DMS79 (cell line): ENCODE results near the gene FAM20A.

Source experiments
- DNase-seq: peaks from one replicate; lab custom pipeline; 2025; lab: John Stamatoyannopoulos, UW

Gene FAM20A

DNA sequence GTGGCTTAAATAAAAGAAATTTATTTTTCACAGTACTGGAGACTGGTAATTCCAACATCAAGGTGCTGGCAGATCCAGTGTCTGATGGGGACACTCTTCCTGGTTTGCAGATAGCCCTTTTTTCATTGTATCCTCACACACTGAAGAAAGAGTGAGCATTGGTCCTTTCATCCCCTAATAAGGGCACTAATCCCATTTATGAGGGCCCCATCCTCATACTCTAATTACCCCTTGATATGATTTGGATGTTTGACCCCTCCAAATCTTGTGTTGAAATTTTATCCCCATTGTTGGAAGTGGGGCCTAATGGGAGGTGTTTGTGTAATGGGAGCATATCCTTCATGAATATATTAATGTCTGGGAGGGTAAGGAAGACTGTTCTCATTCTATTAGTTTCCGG, 9.4 kb upstream of the FAM20A start:
- DNase-seq: no peak

DNA sequence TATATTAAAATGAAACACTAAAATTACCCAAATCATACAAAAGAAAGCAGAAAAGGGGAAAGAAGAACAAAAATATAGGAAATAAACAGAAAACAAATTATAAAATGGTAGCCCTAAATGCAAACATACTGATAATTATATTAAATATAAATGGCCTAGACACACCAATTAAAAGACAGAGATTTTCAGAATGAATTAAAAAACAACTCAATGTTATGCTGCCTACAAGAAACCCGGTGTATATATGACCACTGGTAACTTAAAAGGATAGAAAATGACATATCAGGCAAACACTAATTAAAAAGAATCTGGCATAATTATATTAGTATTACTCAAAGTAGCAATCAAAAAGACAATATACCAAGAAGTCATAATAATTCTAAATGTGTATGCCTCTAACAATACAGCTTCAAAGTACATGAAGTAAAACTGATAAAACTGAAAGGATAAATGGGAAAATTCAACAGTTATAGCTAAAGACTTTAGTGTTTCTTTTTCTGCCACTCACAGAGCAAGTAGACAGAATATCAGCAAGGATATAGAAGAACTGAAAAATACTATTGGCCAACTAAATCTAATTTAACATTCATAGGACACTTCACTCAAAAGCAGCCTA, 7.5 kb upstream of the FAM20A start:
- DNase-seq: no peak

DNA sequence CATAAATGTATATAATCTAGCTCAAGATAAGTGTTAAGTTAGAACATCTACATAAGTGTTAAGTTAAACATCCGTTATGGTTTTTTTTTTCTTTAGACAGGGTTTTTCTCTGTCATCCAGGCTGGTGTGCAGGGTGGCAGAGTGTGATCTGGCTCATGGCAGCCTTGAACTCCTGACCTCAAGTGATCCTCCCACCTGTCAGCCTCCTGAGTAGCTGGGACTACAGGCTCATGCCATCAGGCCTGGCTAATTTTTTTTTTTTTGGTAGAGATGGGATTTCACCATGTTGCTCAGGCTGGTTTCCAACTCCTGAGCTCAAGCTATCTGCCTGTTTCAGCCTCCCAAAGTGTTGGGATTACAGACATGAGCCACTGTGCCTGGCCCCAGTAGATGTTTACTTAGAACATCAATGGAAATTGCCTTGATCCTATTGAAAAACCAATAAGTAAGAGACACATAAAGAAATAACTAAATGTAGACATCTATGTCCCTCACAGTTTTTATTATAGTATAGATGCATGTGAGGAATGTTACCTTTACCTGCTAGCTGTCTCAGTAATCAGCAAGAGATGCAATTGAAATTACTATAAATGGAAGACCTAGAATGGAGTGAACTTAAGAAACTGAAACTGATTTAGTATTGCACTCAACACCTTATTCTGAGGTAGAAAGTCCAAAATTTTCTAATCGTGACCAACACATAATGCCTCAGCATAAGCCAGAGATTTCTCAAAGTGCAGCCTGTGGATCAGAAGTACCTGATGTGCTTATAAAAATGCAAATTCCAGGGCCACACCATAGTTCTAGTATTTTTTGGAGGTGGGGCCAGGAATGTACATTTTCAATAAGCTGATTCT, 5.5 kb upstream of the FAM20A start:
- DNase-seq: no peak

DNA sequence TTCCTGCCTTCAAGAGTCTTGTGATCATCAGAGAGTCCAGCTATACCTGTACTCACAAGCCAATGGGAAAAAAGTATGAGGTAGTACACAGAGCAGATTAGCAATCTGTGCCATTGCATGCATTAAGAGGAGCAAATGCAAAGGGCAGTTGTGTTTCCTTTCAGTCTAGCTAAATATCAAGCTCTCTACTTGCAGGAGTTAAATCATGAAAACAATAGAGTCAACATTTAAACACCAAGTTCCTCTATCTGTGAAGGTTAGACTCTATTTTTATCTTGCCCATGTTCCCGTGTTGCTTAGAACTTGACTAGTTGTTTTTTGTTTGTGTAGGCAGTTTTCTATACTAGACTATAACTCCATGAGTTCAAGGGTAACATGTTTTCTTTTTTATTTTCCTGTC, 4.7 kb upstream of the FAM20A start:
- DNase-seq: no peak

DNA sequence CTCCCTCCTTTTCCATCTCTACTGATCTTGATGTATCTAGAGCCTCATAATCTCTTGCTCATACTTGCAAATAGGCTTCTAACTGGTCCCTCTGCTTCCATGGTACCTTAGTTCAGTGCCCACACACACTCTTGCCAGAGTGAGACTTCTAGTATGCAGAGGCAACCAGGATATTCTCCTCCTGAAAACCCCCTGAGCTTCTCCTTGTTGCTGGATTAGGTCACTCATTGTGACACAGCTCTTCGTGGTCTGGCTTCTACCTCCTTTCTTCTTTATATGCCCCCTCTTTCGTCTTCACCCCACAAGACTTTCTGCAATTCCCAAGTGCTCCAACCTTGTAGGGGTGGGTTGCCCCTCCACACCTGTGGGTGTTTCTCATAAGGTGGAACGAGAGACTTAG, 2.5 kb upstream of the FAM20A start:
- no peak for DNase-seq

DNA sequence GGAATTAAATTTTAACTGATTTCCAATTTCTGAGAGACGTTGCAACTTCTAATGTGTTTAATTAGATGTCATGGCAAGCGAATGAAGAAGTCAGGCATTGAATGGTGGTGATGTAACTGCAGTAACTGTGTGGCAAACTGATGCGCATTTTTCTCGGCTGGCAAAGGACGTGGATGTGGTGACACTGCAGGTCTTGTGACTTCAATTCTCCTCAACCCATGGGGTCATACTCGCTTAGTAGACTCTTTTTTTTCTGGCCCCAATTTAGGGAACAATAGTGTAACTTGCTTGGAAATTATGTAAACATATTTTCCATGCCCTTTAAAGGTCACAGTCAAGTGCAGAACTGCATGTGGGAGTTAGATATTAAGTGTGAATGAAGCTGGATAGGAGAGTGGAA, 1.9 kb upstream of the FAM20A start:
- DNase-seq: no peak

DNA sequence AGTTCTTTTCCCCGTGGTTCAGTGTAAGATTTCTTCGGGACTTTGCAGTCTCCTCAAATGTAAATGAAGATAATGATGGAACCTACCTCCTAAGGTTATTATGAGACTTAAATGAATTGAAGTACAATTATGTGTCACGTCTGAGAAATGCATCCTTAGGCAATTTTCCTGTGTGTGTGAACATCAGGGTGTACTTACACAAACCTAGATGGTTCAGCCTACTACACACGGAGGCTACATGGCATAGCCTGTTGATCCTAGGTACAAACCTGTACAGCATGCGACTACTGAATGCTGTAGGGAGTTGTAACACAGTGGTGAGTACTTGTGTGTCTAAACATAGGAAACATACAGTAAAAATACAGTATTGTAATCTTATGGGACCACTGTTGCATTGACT, 1.1 kb upstream of the FAM20A start:
- no peak for DNase-seq

DNA sequence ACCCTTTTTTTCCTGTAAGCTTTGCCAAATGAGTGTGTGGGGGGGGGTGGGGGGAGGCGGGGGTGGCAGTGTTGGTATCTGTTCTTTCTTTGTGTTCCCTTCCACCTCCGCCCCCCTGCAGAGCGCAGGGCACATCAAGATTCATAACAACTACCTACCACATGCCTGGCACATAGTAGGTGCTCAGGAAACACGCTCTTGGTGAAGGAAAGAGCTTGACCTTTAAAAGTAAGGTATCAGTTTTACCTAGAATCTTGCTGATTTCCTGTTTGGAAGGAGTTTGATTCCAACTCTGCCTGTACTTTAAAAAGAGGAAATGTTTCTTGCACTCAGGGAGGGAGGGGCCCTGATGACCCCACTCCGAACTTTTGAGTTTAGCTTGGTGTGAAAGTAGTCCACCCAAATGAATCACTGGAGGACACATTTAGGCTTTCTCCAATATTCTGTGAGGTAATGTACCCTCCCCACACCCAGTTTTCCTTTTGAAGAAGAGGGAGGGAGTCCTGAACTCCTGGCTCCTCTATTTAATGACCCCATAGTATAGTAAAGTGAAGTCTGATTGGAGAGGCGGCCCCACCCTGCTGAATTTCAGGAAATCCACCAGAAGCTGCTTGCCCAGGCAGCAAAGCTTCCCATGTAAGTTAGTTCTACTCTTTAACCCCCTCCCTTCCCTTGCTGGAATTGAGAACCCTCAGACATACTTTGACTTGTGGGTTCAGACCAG, 560 bp upstream of the FAM20A start:
- no peak for DNase-seq

DNA sequence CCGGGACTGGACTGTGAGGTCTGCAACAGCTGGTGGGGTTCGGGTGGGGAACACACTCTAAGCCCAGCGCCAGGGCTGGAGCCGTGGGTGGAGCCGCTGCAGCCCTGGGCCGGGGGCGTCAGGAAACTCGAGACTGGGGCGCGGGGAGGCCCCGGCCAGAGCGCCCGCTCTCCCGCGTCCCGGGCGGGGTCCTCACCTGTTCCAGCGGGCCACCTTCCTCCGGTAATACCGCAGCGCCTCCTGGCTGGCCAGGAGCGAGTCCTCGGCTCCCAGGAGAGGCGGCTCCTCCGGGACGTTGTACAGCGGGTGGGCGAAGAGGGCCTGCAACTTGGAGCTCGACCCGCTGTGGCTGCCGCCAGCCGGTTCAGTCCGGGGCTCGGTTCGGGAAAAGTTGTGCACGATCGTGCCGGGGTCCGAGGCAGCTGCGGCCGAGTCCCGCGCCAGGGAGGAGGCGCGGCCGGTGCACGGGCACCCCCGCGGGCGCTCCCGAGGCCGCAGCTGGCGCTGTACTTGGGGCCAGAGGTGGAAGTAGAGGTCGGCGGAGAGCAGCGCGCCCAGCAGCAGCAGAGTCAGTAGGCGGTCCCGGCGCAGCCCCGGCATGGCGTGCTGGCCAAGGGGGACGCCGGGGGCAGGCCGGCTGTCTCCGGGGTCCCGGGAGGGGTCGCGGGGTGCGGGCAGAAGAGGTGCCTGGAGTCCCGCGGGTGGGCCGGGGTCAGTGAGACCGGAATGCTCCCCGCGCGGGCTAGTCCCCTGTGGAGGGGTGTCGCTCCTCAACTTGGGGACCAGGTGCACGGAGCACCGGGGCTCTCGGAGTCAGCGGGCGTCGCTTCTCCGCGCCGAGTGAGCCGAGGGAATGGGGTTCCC, 868 bp downstream of the FAM20A start:
- no peak for DNase-seq

DNA sequence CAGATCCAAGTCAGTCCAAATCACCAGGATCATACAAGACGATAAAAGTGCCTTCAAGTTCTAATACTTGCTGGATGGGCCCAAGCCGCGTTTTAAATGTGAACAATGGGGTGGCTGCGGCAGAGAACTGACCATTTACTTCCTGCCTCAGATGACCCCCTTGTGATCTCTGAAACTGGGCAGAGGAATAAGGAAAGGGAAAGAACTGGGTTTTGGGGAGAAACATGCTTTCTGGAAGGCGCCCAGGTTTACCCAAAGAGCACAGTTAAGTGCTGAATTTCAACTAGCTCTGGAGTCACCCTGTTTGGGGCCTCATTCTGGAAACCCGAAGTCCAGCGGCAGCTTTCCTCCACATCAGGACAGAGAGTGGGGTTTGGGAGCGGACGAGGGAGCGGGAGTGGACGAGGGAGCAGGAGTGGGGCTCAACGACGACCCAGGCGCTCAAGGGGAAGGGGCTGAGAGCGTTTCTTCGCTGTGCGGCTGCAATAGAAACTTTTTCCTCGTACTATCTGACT, 1.6 kb downstream of the FAM20A start:
- DNase-seq: no peak

DNA sequence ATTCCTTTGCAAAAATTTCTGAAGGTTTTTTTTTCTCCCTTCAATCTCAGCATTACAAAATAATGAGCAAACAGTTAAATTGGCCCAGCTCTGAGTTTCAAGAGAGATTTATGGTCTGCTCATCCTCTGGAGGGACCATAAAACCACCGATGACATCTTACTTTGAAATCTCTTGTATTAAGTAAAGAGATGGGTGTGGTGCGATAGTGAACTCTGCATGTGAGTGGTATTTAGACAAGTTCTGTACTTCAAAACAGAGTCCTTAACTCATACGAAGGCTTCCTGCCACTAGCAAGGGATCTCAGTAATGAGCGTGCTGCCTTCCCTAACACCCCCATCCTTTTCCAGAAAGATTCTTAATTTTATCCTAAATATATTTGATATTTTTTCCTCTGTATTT, 2.1 kb downstream of the FAM20A start:
- DNase-seq: no peak

DNA sequence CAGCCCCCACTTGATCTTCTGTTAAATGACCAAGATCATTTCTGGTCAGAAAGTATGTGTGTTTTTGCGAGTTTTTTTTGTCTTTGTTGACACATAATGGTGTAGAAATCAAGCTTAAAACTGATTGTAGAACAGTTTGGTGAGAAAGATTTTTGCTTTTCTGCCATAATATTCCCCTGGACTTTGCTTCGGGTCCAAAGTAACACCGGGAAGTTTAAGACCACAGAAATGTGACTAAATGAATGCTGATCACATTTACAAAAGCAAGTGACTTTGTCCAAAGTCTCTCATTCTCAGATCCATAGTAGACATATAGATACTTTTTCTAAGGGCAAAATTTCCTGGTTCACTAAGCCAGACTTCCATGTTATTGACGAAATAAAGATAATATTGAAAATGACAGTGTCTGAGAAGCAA, 2.6 kb downstream of the FAM20A start:
- DNase-seq: no peak

DNA sequence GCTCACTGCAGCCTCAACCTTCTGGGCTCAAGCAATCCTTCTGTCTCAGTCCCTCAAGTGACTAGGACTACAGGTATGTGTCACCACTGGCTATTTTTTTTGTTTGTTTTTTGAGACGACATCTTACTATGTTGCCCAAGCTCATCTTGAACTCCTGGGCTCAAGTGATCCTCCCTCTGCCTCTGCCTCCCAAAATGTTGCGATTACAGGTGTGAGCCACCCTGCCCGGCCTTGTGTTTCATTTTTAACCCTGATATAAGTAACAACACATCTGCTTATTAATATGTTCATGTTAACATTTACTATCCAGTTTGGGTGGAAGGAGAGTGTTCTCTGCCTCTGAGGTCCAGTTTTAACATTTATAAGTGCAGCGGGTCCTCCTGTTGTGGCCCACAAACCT, 3.1 kb downstream of the FAM20A start:
- DNase-seq: no peak

DNA sequence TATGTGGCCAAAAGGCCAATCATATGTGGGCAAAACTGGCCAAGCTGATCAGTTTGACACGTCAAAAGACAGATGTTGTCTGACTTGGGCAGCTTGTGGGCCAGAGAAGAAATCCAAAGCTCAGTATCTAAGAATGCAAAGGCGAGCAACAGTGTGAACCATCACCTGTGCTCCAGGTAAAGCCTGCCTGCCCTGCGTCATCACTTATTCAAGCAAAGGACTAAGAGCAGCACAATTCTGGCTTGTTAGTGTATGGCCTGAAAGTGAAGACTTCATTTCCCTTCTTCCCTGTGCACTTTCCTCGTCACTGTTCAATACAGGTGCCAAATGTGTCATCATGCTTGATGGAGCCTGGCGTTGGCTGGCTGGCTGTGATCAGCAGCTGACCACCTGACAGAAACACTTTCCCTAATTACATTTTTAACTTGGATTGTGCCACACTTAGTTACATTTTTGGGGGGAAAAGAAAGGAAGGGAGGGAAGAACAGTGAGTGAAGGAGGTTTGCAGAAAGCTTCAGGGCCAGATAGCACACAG, 4.7 kb downstream of the FAM20A start:
- no peak for DNase-seq

DNA sequence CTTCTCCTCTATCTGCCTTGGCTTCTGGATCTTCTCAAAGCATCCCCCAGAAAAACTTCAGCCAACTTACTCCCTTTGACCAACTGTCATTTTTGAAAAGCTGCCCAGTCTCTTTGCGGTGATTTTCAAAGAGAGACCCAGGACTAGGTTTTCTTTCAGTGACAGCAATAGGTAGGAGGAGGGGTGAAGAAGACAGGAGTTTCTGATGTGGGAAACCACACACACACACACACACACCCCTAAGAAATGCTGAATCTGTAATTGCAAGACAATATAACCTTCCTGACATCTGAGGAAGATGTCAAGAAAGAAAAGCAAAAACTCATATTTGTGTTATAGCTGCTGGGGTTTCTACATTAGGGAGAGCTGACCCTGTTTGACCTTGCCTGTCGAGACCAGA, 5.2 kb downstream of the FAM20A start:
- DNase-seq: no peak

DNA sequence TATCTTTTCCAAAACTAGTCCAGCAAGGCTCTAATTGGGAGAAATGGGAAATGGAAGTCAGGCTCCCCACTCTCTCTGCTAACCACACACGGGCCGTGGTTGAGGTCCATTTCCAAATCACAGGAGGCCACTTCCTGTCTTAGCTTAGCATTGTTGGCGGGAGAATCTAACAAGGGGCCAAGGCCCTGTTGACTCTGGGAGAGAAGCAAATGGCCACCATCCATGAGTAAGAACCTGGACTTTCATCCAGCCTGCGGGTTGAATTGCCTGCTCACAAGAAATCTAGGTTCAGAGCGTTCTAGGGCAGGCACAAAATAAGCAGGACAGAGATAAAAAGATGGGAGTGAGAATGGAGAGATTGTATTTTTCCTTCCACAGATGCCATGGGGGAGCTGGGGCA, 5.7 kb downstream of the FAM20A start:
- no peak for DNase-seq

DNA sequence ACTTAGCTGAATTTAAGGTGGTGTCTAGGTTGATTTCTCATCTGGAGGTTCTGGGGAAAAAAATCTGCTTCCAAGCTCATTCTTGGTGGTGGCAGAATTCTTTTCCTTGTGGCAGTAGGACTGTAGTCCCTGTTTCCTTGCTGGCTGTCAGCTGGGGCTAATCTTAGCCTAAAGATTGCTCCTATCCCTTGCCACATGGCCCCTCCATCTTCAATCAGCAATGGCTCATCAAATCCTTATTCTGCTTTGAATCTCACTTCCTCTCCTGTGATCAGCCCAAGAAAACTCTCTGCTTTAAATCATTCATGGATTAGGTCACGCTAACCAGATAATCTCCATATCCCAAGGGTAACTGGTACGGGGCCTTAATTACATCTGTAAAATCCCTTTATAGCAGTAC, 6.6 kb downstream of the FAM20A start:
- no peak for DNase-seq

DNA sequence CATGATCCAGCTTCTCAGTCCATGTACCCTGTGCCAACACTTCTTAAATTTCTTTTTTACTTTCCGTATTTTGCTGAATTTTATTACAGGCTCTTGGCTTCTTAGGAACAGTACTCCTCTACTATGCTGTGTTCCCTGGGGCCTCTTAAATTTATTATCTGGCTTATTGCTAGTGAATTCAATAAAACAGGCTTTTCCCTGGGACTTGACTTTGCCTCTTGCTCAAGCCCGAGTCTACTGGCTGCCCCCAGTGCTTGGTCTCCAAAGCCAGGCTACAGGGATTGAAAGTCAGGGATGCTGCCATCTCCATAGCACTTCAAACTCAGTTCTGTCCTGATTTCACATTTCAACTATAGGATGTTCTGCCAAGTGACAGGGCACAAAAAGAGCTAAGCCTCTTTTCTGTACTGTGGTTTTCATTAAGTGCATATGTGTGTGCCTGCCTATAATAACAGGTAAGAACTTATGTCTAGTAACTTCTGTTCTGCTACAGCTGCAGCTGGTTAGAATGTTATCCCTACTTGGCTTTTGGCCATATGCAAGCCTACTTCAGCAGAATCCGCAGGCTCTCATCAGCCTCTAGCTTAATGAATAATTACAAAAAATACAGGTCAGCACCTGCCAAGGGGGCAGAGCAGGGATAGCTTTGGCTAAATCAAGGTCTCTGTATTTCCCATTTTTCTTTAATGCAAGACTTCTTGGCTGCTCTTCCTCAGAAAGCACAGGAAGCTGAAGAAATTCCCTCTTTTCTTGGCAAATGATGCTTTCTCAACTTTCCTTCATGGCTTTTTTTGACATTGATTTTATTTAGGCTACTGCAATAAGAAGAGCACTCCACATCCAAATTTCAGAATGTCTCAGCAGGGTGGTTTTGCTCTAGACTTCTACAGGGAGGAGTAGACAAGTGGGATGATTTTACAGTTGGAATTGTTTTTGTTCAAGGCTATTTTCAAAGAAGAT, 8.2 kb downstream of the FAM20A start:
- DNase-seq: peak; percentile 62

DNA sequence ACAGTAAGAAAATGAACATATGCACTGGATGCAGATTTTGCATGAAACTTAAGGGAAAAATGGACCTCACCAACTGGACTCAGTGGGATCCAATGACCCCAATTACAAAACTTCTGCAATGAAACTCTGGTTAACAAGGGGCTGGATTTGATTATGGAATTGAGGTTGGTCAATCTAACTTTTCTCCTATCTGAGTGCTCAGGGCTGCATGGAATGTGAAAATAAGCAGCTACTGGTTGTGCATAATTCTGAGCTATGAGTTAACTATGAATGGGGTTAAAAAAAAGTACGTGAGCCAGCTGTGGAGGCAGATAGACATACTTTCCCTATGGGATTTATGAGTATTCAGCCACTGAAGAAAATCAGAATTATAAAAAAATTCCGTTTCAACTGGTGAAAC, 9.2 kb downstream of the FAM20A start:
- DNase-seq: no peak

DNA sequence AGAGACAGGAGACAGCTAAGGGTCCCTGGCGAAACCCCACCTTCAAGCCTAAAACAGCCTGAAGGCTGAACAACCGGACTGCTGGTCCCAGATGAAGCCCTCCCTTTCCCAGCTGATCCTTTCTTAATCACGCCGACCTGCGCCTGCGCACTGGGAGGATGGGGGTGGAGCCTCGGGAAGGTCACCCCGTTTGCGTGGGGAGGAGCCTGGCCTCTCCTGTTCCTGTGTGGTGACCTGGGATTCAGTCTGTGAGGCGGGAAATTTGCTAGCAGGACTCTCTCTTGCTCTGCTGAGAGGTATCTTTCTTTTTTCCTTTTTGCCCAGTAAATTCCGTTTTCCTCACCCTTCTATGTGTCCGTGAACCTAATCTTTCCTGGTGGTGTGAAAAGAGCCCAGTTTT, 9.6 kb downstream of the FAM20A start:
- no peak for DNase-seq

DNA sequence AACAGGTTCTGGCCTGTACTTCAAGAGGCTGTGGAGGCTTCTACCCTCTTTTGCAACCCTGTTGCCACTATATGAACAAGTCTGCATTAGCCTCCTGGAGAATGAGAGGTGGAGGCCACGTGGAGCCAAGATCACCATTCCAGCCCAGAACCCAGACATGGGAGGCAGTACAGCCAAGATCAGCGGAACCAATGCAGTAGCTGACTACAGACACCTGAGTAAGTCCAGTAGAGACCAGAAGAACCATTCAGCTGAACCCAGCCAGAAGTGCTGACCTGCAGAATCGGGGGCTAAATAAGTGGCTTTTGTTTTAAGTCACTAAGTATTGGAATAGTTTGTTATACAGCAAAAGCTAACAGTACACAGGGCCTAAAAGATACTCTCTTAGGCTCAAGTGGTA, 12.1 kb downstream of the FAM20A start:
- no peak for DNase-seq
